Testis (tissue), 2 donors: Measurements from ENCODE around the gene DLG1.

Experiments used
- POLR2A ChIP-seq: fragments of 450-650 bp; IDR thresholded peaks from one replicate; pipeline ENCODE4 v1.6.1; 2017; ENCODE audit warnings: antibody characterized with exemption, mild to moderate bottlenecking, moderate library complexity
- TF ChIP-seq, protein P1 (sequence below), 3 experiments: fragments of 450-650 bp in 2 of 3; fragments of 200-600 bp in 1 of 3; sonication (generic) in 1 of 3; IDR thresholded peaks; one replicate each; pipeline ENCODE4 v1.5.1; 2016 to 2019; ENCODE audit warnings: antibody characterized with exemption in 3 of 3, mild to moderate bottlenecking in 2 of 3, moderate library complexity in 1 of 3

DNA sequence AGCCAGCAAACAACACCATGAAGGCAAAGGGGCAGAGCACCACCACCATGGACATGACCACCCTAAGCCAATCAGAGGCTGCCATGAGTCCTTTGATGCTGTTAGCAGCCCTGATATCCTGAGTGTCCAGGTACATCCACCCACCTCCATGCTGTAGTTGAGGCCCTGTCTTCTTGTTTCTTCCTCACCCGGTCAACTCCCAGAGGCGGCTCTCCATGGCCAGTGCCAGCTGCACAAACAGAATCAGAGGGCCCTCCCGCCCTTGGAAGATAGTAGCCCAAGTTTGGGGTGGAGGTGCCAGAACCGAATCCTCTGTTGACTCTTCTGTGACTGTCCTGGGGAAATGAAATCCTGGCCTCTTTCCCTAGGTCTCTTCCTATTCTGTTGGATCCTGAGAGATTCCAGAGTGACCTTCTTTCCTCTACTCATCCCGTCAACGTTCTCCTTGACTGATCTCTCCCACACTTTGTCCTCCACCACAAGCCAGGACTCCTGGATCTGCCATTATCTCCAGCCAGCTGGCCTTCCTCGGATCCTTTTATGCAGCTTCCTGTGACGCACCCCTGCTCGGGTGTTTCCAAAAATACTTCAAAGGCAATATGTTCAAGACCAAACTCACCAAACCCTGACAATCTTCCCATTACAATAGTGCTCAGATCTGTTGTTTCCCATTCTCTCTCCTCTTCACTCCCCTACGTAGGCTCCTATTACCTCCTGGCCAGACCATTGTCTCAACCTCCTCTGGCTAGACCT is 45.4 kb upstream of the DLG1 start:
- TF ChIP-seq, protein P1, sequence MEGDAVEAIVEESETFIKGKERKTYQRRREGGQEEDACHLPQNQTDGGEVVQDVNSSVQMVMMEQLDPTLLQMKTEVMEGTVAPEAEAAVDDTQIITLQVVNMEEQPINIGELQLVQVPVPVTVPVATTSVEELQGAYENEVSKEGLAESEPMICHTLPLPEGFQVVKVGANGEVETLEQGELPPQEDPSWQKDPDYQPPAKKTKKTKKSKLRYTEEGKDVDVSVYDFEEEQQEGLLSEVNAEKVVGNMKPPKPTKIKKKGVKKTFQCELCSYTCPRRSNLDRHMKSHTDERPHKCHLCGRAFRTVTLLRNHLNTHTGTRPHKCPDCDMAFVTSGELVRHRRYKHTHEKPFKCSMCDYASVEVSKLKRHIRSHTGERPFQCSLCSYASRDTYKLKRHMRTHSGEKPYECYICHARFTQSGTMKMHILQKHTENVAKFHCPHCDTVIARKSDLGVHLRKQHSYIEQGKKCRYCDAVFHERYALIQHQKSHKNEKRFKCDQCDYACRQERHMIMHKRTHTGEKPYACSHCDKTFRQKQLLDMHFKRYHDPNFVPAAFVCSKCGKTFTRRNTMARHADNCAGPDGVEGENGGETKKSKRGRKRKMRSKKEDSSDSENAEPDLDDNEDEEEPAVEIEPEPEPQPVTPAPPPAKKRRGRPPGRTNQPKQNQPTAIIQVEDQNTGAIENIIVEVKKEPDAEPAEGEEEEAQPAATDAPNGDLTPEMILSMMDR (IDR thresholded peaks at IDR 0.05) = no peak
- TF ChIP-seq POLR2A = no peak
